Measurements from ENCODE around the gene GAB3.
"Not testable (repeated sequence)": the region's sequence is repeated elsewhere in the genome, so short reads cannot be mapped to it uniquely, and the experiment has no call there.

Gene GAB3

DNA sequence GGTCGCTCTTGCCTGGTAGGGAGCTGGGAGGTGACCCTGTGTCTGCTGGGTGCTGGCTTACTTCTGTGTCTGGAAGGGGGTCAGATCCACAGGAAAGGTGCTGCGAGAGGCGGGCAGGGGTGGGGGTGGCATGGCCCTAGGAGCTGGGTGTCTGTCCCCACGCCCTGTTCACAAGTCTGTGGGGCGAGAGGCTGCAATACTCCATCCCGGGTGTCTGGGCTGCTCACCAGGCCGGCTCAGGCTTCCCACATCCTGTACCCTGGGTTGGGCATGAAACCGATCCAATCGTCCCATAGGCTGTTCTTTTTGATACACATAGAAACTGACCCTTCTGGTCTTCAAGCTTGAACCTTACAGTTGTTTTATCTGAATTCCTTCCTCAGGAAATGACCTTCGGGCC, 96.5 kb downstream of the GAB3 start:
- DNase-seq, result no peak

DNA sequence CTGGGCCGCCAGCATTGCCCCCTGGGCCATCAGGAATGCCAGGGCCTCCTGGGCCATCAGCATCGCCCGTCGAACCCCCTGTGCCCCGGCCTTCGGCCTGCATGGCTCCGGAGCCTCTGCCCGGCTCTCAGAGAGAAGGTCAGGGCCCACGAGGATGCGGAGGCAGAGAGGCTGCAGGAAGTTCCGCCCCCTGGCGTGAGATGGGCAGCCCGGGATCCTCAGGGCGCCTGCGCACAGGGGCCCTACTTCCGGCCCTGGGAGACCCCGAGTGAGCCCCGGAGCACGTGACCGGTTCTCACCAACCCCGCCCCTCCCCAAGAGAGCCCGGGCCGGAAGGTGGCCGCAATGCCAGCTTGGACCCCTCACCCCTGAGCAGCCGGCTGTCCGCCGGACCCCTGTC, 97.5 kb downstream of the GAB3 start, which contains the start of gene CTAG2:
Gene CTAG2, minus strand, starts transcription at position 167 of the 400 bp plus-strand sequence. Its CDS starts 64 bp downstream, at position 103.
- not testable (repeated sequence) for DNase-seq

DNA sequence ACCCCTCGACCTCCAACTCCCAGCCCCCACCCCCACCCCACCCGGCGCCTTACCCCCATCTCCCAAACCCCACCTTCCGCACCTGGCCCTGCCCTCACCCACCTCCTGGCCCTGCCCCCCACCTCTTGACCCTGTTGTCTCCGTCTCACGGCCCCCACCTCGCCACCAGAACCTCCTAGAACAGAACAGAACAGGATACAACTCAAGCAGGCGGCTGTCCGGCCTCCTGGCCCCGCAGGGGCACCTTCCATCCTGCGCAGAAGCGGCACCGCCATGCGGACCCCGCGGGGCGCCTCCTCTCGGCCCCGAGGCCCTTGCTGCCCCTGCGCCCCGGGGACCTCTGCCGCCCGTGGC, 97.9 kb downstream of the GAB3 start:
- DNase-seq, result no peak

DNA sequence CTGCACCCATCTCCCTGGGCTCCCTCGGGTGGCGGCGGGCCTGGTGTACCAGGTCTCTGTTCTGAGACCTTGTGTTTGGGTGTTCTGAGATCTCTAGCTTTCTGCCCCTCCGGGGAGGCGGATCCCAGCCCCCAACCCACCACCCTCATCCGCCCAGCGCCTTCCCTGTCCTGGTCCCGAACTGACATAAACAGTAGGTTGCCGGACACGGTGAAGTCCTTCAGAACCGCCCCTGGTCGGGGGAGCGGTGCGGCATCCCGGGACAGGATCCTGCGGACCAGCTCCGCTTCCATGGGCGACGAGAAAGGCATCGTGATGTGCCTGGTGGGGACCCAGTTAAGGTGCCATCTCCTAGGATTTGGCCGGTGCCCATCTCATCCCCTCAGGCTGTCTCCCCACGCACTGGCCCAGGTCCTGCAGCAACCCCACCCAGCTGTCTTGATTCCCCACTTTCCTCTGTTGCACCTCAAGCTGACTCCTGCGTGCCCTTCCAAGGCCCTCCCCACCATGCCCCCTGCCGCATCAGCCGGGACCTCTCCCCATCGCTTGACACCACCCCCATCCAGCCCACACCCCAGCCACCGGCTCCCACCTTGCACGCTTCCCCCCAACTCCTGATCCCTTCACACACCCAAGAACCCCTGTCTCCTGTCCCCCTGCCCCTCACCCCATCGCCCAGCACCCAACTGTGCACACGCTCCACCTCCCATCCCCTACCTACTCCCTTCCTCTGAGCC, 98.4 kb downstream of the GAB3 start:
- no peak for DNase-seq

DNA sequence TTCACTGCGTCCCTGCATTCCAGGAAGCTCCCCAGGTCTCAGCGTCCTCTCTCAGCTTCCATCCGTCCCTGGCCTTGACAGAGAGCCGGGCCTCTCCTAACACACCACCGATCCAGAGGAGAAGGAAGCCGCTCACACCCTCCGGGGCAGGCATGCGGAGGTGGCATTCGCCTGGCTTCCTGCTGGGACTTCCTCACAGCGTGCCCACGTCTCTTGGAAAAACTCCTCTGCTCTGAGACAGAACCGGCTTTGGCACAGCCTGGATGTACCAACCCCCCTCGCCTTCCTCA, 100.7 kb downstream of the GAB3 start:
- DNase-seq, result no peak

DNA sequence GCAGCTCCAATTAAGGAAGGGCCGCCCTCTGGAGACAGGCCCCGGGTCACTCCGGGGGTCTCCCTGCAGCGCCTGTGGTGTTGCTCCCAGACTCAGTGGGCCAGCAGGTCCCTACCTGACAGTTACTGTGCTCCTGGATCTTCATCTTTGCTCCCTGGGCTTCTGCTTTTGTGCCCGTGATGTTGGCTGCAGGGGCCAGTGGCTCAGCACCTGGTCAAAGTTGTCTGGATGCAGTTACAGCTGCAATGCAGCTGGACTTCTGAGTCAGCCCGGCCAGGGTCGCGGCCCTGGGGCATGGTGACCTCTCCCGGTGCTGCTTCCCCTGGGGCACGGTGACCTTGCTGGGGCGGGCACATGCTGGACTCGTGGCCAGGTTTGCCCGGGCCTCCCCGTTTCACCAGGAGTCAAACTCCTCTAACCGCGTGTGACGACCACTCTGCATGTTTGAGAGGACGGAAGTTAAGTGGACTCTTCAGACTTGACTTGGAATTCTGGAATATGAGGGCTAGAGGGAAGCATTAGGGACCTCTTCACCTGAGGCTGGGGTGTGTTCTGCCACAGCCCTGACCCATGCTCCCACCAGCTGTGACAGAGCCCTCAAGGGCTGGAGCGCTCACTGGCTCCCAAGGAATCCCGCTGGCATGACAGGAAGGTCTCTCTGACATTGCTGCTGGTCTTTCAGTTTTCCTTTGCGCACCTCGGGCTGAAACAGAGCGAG, 101.2 kb downstream of the GAB3 start:
- DNase-seq, result no peak

DNA sequence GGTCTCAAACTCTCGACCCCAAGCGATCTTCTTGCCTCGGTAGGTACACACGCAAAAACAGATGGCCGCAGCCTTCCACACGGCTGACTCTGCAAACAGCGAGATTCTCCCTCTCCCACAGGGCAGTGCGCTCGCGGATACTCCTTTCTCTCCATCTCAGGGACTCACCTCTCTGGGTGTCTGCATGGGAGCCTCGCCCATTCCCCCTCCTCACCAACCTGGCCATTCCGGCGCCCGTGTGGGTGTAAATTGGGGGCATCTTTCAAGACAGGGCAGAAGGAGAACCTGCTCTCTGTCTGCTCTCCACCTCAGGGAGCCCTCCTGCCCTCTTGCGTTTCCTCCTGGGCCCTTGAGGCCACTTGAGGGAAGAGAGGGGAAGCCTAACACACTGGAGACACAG, 101.9 kb downstream of the GAB3 start:
- no peak for DNase-seq

DNA sequence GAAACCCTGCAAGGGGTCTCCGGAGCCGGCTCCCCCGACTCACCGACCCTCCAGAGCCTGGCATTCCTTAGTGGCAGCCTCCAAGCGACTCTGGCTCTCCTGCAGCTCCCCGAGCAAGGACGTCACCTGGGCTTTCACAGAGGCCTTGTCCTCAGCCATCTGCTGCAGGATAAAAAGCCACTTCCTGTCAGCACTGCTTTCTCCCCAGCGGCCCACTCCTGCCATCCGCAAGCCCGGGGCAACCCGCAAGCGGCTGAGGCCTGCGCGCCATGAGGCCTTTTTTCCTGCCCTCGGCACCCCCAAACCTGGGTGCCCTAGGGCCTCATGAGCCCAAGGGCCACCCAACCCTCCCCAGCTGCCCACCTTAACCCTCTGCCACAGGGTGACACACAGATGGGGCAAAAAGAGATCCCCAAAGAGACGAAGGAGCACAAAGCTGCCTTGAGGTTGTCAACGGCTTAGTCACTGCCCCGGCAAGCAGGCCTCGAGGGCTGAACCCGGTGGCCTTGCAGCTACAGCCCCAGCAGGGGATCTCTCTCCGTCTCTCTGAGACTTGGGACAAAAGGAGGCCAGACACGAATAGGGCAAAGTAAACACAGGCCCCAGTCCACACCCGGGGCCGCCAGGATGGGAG, 105.0 kb downstream of the GAB3 start:
- not testable (repeated sequence) for DNase-seq

DNA sequence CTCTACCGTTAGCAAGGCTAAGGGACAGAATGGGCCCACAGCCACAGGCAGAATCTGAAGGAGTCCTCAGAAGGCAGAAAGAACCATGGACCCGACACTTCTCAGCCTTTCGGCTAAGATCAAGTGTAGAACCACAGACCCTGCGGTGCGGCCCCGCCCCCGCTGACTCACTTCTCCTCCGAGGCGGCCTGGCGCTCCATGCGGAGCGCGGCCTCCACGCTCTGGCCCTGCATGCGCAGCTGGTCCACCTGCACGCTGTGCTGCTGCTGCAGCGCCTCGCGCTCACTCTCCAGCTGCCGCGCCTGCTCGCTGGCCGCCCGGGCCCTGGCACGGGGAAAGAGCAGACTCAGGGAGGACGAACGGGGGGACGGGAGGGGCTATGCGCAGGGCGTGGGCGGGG, 107.2 kb downstream of the GAB3 start:
- DNase-seq, result not testable (repeated sequence)

DNA sequence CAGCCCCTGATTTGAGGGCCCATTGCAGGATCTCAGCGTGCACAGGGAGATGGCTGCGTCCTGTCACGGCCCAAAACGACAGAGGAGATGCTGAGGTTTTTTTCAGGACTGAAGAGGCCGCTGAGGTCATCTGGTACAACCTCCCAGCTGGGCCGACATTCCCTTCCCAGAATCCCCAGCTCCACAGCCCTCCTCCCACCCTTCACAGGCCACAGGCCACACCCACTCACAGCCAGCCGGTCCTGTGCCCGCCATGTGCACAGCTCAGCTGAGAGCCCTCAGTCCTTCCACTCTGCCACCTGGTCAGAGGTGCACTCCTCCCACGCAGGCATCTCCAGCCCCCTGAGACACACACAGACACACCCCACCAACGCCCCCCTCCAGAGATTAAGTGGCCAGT, 109.1 kb downstream of the GAB3 start:
- not testable (repeated sequence) for DNase-seq

DNA sequence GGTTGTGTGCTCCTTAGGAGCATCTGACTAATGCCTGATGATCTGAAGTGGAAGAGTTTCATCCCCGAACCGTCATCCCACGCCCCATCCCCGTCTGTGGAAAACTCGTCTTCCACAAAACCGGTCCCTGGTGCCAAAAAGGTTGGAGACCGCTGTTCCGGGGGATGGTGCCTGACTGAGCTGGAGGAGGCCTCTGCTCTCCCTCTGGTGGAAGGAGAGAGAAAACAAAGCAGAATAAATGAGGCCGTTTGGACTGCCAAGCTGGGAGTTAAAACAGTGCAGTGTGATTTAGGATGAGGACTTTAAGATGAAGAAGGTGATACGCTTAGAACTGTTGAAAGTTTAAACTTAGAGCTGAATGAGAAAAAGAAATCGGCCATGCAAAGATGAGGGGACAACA, 117.2 kb downstream of the GAB3 start:
- not testable (repeated sequence) for DNase-seq

DNA sequence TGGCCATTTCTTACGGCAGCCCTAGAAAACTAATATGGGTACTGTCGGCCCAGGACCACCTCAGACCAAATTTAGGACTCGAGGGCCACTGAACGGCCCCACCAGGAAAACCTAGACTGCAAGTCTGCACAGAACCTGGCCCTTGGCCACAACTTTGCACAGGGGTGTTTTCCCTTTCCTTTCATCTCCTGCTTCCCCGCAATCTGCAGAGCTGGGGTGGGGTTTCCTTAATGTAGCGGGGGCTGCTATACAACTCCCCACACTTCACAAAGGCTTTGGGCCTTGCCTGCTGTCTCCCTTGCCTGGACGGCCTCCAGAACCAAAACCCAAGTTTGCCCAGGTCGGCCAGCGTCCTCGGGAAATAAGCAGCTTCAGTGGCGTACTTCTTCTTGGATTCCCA, 119.9 kb downstream of the GAB3 start:
- not testable (repeated sequence) for DNase-seq

DNA sequence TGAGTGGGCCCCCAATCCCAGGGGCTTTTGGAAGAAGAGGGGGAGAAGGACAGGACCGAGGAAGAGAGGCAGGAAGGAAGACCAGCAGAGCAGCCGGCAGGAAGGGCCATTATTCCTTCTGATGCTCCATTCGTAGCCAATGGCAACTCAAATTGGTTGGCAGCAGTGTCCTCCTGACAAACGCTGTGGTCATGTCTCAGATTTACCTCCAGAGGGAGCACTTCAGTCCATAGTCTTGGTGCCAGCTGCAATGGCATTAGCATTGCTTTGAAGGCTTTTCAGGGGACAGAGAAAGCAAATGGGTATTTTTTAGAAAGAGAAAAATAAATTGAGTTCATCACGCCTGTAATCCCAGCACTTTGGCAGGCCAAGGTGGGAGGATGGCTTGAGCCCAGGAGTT, 121.9 kb downstream of the GAB3 start:
- not testable (repeated sequence) for DNase-seq
